HCT116 (cell line): ENCODE data around the gene PTPRZ1. TPM values are rescaled to one million over a fixed set of nuclear protein-coding genes. Genes with fewer than 3 reads are reported as not detected.

Experiments
- ATAC-seq: fragments of 200-7000 bp; cut with Tn5 transposase; 2 replicates; pipeline ENCODE4 v1.9.1; 2020; ENCODE audit warnings: mild to moderate bottlenecking, moderate library complexity
- BruUV-seq: library from RNA; stranded (reverse); fragments of 400-500 nt; replicated peaks from 2 replicates; lab custom pipeline; 2021; lab: Mats Ljungman, UMichigan
- CTCF ChIA-PET: fragments of 300-600 bp; sonication (Branson Sonifier 250); formaldehyde crosslinking; loops from one replicate; lab custom pipeline; 2021; ENCODE audit warnings: antibody characterized with exemption; lab: Charles Lee
- POLR2A ChIA-PET: fragments of 300-600, 350-600 bp; sonication (Branson Sonifier 250); formaldehyde crosslinking; loops from one replicate; lab custom pipeline; 2021; ENCODE audit warnings: antibody characterized with exemption; lab: Charles Lee
- RAD21 ChIA-PET, 2 experiments: fragments of 300-600 bp; sonication (Branson Sonifier 250); formaldehyde crosslinking; loops; one replicate each; lab custom pipeline; 2023; ENCODE audit warnings: low total read pairs in 2 of 2; ENCODE audit not compliant: uncharacterized antibody in 2 of 2, unreplicated experiment in 2 of 2, low non-redundant PET in 1 of 2; lab: Charles Lee
- DNase-seq: peaks from one replicate; pipeline ENCODE4 v3.0.0-alpha.2; 2010; ENCODE audit warnings: low read depth, low spot score
- H2AFZ ChIP-seq: fragments of 200-600 bp; shearing (Covaris generic), sonication (generic); 2 replicates; pipeline ENCODE4 v1.6.1; 2017; ENCODE audit warnings: low read depth, mixed run types, mixed read lengths, antibody characterized with exemption, low read length; ENCODE audit not compliant: poor library complexity, severe bottlenecking
- H3K27ac ChIP-seq: 2 replicates; pipeline ENCODE4 v1.5.1; 2012; ENCODE audit warnings: low read depth, low read length
- H3K27me3 ChIP-seq: fragments of 200-600 bp; sonication (generic); 2 replicates; pipeline ENCODE4 v1.6.1; 2016; ENCODE audit warnings: mixed run types, low read length, mixed read lengths; ENCODE audit not compliant: insufficient read depth
- H3K36me3 ChIP-seq, 2 experiments: fragments of 200-500 bp in 1 of 2; fragments of 200-600 bp in 1 of 2; sonication (Bioruptor generic) in 1 of 2; sonication (generic) in 1 of 2; 2 replicates each; pipeline versions ENCODE4 v1.5.1 to v1.6.1; 2014 to 2016; ENCODE audit warnings: low read length in 2 of 2, inconsistent platforms in 1 of 2, mixed read lengths in 1 of 2, mixed run types in 1 of 2; ENCODE audit not compliant: insufficient read depth in 2 of 2, control insufficient read depth in 1 of 2
- H3K4me1 ChIP-seq, 2 experiments: fragments of 200-600 bp in 1 of 2; sonication (generic) in 1 of 2; 2 replicates each; pipeline versions ENCODE4 v1.5.1 to v1.6.1; 2012 to 2017; ENCODE audit warnings: low read length in 2 of 2, inconsistent platforms in 1 of 2, mild to moderate bottlenecking in 1 of 2, mixed read lengths in 1 of 2, mixed run types in 1 of 2, moderate library complexity in 1 of 2; ENCODE audit not compliant: insufficient read depth in 2 of 2, control insufficient read depth in 1 of 2
- H3K4me2 ChIP-seq: fragments of 200-600 bp; sonication (generic); 2 replicates; pipeline ENCODE4 v1.6.1; 2017; ENCODE audit warnings: mixed run types, low read length, mixed read lengths
- H3K4me3 ChIP-seq, 2 experiments: fragments of 200-600 bp in 1 of 2; sonication (generic) in 1 of 2; replicated peaks in 1 of 2; 2 replicates each; pipeline ENCODE4 v1.5.1; 2011 to 2016; ENCODE audit warnings: low read length in 2 of 2, control low read depth in 1 of 2, low read depth in 1 of 2, mild to moderate bottlenecking in 1 of 2, mixed read lengths in 1 of 2, mixed run types in 1 of 2
- H3K79me2 ChIP-seq: fragments of 200-600 bp; sonication (generic); 2 replicates; pipeline ENCODE4 v1.6.1; 2017; ENCODE audit warnings: mild to moderate bottlenecking, mixed run types, low read length, moderate library complexity, mixed read lengths; ENCODE audit not compliant: insufficient read depth
- H3K9ac ChIP-seq: fragments of 200-600 bp; sonication (generic); 2 replicates; pipeline ENCODE4 v1.6.1; 2016; ENCODE audit warnings: low read length, mixed read lengths
- H3K9me2 ChIP-seq: fragments of 200-600 bp; sonication (generic), shearing (Covaris generic); 2 replicates; pipeline ENCODE4 v1.6.1; 2017; ENCODE audit warnings: mixed run types, mild to moderate bottlenecking, moderate library complexity; ENCODE audit not compliant: insufficient read depth
- H3K9me3 ChIP-seq, 2 experiments: fragments of 200-500 bp in 1 of 2; fragments of 200-600 bp in 1 of 2; sonication (Bioruptor generic) in 1 of 2; sonication (generic) in 1 of 2; 2 replicates each; pipeline ENCODE4 v1.6.1; 2014 to 2017; ENCODE audit warnings: low read length in 2 of 2, mixed read lengths in 2 of 2, inconsistent platforms in 1 of 2, low read depth in 1 of 2, mild to moderate bottlenecking in 1 of 2, mixed run types in 1 of 2, moderate library complexity in 1 of 2; ENCODE audit not compliant: control insufficient read depth in 1 of 2, insufficient read depth in 1 of 2
- H4K20me1 ChIP-seq: fragments of 200-600 bp; sonication (generic), shearing (Covaris generic); 2 replicates; pipeline ENCODE4 v1.6.1; 2017; ENCODE audit warnings: mixed run types, mild to moderate bottlenecking, moderate library complexity; ENCODE audit not compliant: insufficient read depth
- ATF3 ChIP-seq: IDR thresholded peaks from 2 replicates; pipeline ENCODE4 v1.6.1; 2012
- CBX3 ChIP-seq: IDR thresholded peaks from 2 replicates; pipeline ENCODE4 v1.6.1; 2012; ENCODE audit warnings: low read depth
- CEBPB ChIP-seq: IDR thresholded peaks from 2 replicates; pipeline ENCODE4 v1.6.1; 2012; ENCODE audit warnings: low read depth
- CTCF ChIP-seq, 3 experiments: fragments of 200-600 bp in 1 of 3; sonication (generic) in 1 of 3; IDR thresholded peaks in 2 of 3; conservative IDR thresholded peaks in 1 of 3; 2 replicates each; pipeline ENCODE4 v1.5.1; 2012 to 2017; ENCODE audit warnings: low read depth in 2 of 3, low read length in 2 of 3, antibody characterized with exemption in 1 of 3, borderline replicate concordance in 1 of 3, control low read depth in 1 of 3, mild to moderate bottlenecking in 1 of 3, mixed read lengths in 1 of 3, mixed run types in 1 of 3, moderate library complexity in 1 of 3; ENCODE audit not compliant: insufficient read depth in 1 of 3
- EGR1 ChIP-seq: IDR thresholded peaks from 2 replicates; pipeline ENCODE4 v1.6.1; 2012; ENCODE audit warnings: low read depth
- ELF1 ChIP-seq: IDR thresholded peaks from 2 replicates; pipeline ENCODE4 v1.6.1; 2012; ENCODE audit warnings: low read depth, borderline replicate concordance
- EZH2 ChIP-seq: fragments of 200-600 bp; sonication (generic); IDR thresholded peaks from 2 replicates; pipeline ENCODE4 v1.6.1; 2017; ENCODE audit warnings: antibody characterized with exemption, mixed run types
- EZH2phosphoT487 ChIP-seq: fragments of 200-600 bp; IDR thresholded peaks from 2 replicates; pipeline ENCODE4 v1.6.1; 2018; ENCODE audit warnings: antibody characterized with exemption, borderline replicate concordance
- FOSL1 ChIP-seq: IDR thresholded peaks from 2 replicates; pipeline ENCODE4 v1.6.1; 2012; ENCODE audit warnings: low read depth
- JUND ChIP-seq: IDR thresholded peaks from 2 replicates; pipeline ENCODE4 v1.6.1; 2012
- POLR2A ChIP-seq: IDR thresholded peaks from 2 replicates; pipeline ENCODE4 v1.7.0; 2011; ENCODE audit warnings: borderline replicate concordance; ENCODE audit not compliant: insufficient read depth, insufficient read length; ENCODE audit errors: extremely low read depth
- POLR2AphosphoS5 ChIP-seq: IDR thresholded peaks from 2 replicates; pipeline ENCODE4 v1.6.1; 2011; ENCODE audit warnings: mild to moderate bottlenecking, low read depth, low read length, moderate library complexity
- REST ChIP-seq: IDR thresholded peaks from 2 replicates; pipeline ENCODE4 v1.6.1; 2012; ENCODE audit warnings: low read depth
- SIN3A ChIP-seq: IDR thresholded peaks from 2 replicates; pipeline ENCODE4 v1.6.1; 2012; ENCODE audit warnings: low read depth
- SP1 ChIP-seq: IDR thresholded peaks from 2 replicates; pipeline ENCODE4 v1.6.1; 2012; ENCODE audit warnings: low read depth
- SRF ChIP-seq: IDR thresholded peaks from 2 replicates; pipeline ENCODE4 v1.6.1; 2012; ENCODE audit warnings: low read depth
- TCF7L2 ChIP-seq: IDR thresholded peaks from 2 replicates; pipeline ENCODE4 v1.7.0; 2011; ENCODE audit warnings: borderline replicate concordance, inconsistent platforms; ENCODE audit not compliant: insufficient read depth, insufficient read length; ENCODE audit errors: extremely low read depth
- YY1 ChIP-seq: IDR thresholded peaks from 2 replicates; pipeline ENCODE4 v1.6.1; 2011; ENCODE audit warnings: low read length, low read depth, moderate library complexity, mild to moderate bottlenecking; ENCODE audit not compliant: insufficient replicate concordance; ENCODE audit errors: extremely low read depth
- ZBTB33 ChIP-seq: IDR thresholded peaks from 2 replicates; pipeline ENCODE4 v1.6.1; 2011; ENCODE audit warnings: mild to moderate bottlenecking, low read length, moderate library complexity; ENCODE audit not compliant: insufficient replicate concordance; ENCODE audit errors: extremely low read depth
- ZFX ChIP-seq: fragments of 450-650 bp; IDR thresholded peaks from 2 replicates; pipeline ENCODE4 v1.6.1; 2017
- intact Hi-C: fragments of 100-400 bp; cut with micrococcal nuclease; formaldehyde crosslinking; loops from 2 replicates; pipeline ENCODE4 v1.10.0; 2022
- total RNA-seq: library from RNA; stranded (reverse); gene quantifications from one replicate; pipeline ENCODE4 v1.2.1, GENCODE V29; 2021; ENCODE audit not compliant: unreplicated experiment

PTPRZ1 gene
- total RNA-seq, 1 experiment from 2014 or later = 0.25 TPM

GRCh38 chr7:122038904-122039303, 165.9 kb downstream of the PTPRZ1 start:
- TF ChIP-seq SRF (no peak), REST (no peak), FOSL1 (no peak), YY1 (no peak), CBX3 (no peak), ATF3 (no peak), CTCF (IDR thresholded peaks at IDR 0.05 in 2 of 3, conservative IDR thresholded peaks at IDR 0.05 in 1 of 3; ENCODE audit: borderline replicate concordance in 1 of 3, insufficient read depth in 1 of 3, low read depth in 2 of 3, low read length in 2 of 3) (no peak), JUND (no peak), CEBPB (no peak), ELF1 (no peak), SIN3A (no peak), EZH2 (no peak), POLR2AphosphoS5 (no peak), EGR1 (no peak), POLR2A (no peak), ZBTB33 (no peak), EZH2phosphoT487 (no peak), ZFX (no peak), SP1 (no peak), TCF7L2 (no peak)
- H3K79me2 ChIP-seq = no peaks in the 10 kb centered on the region
- H3K36me3 ChIP-seq = no peaks in the 10 kb centered on the region
- intact Hi-C loops = no loop called here
- CTCF ChIA-PET = interaction anchor here (1.4 kb wide), 1 partner anchor 54 kb away, joined by 3 read pairs; no protein-coding TSS in a partner anchor
- POLR2A ChIA-PET = interaction anchor here (0.9 kb wide), 1 partner anchor 63 kb away, joined by 3 read pairs; no protein-coding TSS in a partner anchor
- no peak overlapping the region for H3K9ac ChIP-seq
- H3K9me2 ChIP-seq = no peaks in the 10 kb centered on the region
- H3K4me2 ChIP-seq = no peak overlapping the region
- RAD21 ChIA-PET = no interaction called here
- no peak overlapping the region for H3K27ac ChIP-seq
- H3K4me1 ChIP-seq = no peaks in the 10 kb centered on the region
- no peak overlapping the region for H3K4me3 ChIP-seq
- H4K20me1 ChIP-seq = no peaks in the 10 kb centered on the region
- no peak for ATAC-seq
- no peak for DNase-seq
- BruUV-seq = no TSS peak
- no peak overlapping the region for H2AFZ ChIP-seq
- no peaks in the 10 kb centered on the region for H3K9me3 ChIP-seq
- H3K27me3 ChIP-seq = no peaks in the 10 kb centered on the region
